NCI-H2107 (cell line): ENCODE data around the gene PLA2G4C.

Experiments used
- DNase-seq: peaks from one replicate; lab custom pipeline; 2025; lab: John Stamatoyannopoulos, UW

Gene PLA2G4C

DNA sequence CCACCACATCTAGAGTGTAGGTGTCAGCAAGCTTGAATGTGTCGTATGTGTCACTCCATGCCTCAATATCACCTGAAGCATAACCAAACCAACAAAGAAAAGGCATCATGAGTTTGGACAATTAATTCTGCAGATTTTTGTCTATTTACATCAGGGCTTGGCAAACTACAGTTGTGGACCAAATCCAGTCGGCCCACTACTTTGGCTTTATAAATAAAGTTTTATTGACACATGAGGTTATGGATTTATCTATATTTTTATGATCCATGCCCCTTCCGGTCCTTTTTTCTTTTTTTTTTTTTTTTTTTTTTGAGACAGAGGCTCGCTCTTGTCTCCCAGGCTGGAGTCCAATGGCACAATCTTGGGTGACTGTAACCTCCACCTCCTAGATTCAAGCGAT, 57.5 kb downstream of the PLA2G4C start:
- DNase-seq, result no peak

DNA sequence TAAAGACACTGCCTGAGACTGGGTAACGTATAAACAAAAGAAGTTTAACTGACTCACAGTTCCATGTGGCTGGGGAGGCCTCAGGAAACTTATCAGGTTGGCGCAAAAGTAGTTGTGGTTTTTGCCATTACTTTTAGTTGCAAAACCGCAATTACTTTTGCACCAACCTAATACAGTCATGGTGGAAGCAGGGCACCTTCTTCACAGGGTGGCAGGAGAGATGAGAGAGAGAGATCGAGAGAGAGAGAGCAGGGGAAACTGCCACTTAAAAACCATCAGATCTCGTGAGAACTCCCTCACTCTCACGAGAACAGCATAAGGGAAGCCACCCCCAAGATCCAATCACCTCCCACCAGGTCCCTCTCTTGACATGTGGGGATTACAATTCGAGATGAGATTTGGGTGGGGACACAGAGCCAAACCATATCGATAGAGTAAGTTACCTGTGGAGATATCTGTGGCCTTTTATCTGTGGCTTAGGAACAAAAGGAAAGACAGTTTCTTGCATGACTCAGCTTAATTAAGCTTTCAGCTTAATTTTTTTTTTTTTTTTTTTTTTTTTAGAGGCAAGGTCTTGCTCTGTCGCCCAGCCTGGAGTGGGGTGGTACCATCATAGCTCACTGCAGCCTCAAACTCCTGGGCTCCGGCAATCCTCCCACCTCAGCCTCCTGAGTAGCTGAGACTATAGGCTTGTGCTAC, 59.1 kb downstream of the PLA2G4C start:
- DNase-seq, result no peak

DNA sequence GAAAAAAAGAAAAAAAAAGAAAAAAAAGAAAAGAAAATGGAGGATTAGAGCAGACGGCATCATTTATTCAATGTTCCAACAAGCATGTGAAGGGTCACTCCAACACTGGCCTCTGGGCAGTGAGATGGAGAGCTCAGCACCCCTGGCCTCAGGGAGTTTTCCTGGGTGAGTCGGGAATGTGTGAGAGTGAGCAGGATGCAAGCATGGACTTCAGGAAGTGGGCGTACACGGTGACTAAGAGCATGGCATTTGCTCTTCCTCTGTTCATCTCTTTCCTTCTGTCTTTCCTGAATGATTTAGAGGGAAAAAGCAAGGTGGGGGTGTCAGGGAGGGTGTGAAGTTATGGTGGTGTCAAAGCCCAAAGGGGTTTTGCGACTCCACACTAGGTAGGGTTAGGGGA, 66.1 kb downstream of the PLA2G4C start:
- DNase-seq, result no peak

DNA sequence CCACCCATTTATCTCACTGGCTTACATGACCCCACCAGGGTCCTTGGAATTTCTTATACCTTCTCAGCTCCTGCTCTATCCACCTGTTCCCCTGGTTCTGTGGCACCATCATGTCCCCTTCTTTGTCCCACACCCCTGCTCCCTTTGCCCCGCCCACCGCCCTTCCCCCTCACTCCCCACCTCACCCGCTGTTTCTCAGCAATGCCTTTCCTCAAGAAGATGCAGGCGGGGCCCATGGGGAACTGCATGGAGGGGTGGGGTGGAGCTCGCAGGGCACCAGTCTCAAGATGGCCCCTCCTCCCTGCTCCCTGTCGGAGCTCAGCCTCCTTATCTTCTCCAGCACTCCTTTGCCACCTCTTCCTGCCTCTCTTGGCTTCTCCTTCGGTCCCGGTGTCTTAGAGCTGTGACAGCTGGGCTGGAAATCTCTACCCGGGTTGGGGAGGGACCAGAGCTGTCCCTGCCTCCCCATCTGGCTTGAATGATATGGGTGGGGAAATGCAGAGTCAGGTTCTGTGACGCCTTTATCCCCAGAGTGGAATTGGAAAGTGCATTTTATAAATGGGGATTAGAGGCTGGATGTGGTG, 66.8 kb downstream of the PLA2G4C start, which contains the start of gene CABP5:
TSS of gene CABP5 (minus strand) at position 405 of the 584 bp plus-strand sequence. CDS start at position 248, 157 bp downstream.
- no peak for DNase-seq

DNA sequence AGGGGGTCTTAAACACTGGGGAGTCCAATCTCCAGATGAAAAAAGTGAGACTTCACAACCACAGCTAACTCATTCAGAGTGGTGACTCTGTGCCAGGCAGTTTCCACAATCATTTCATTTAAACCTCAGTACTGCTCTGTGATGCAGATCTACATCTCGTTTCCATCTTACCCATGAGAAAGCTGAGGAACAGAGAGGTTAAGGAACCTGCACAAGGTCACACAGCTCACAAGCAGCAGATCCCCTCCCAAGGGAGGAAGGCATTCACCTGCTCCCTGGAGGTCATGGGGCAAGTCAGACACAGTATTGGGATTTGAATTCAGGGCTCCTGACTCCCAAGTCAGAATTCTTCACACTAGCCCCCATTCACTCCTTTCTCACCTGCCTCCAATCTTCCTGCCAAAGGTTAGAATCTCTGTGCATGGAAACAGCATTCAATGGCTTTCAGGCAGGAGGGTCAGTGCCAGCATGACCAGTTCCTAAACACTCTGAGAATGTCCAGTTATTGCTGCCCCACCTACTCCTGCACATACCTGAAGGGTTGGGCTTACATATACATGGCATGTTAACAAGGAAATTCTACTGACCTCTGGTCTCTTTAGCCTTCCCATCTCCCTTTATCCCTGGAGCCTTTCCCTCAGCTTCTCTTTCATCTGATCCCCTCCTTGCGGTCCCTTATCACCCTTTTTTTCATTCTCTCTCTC, 68.6 kb downstream of the PLA2G4C start:
- DNase-seq, result no peak

DNA sequence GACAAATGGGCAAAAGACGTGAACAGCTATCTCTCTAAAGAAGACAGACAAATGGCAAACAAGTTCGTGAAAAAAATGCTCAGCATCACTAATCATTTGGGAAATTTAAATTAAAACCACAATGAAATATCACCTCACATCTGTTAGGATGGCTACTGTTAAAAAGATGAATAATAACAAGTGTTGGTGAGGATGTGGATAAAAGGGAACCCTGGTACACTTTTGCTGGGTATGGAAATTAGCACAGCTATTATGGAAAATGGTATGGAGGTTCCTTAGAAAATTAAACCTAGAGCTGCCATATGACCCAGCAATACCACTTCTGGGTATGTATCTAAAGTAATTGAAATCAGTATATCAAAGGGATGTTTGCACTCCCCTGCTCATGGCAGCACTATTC, 73.9 kb downstream of the PLA2G4C start:
- no peak for DNase-seq

DNA sequence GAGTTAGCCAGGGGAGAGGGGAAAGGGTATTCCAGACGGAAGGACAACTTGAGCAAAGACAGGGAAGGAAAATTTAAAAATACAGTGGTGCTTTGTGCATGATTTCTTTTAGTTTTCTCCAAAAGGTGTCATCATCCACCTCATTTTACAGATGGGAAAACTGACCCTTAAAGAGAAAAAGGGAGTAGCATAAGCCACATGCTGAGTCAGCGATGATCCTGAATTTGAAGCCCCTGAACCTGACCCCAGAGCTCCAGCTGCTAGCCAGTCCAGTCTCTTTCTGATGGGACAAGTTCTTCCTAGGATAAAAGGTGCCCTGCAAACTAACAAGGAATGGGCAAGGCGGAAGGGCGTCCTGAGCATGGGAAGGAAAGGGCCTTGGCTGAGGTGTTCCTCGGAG, 77.0 kb downstream of the PLA2G4C start:
- no peak for DNase-seq

DNA sequence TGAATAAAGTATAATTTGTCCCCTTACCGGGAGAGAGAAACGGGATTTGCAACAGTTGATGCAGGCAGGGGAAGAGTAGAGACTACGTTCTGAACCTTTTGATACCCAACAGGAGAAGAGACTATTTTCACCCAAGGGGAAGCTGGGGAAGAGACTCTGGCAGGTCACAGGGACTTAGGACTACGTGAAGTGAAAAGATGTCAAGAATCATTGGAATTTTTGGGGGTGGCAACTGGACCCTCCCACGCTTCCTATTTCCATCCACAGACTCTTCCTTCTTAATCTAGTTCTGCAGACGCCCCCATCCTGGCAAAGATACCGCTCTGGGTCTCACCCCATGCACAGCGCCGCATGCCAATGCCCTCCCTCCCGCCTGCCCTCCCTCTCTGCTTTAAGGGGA, 80.5 kb downstream of the PLA2G4C start:
- DNase-seq, result no peak

DNA sequence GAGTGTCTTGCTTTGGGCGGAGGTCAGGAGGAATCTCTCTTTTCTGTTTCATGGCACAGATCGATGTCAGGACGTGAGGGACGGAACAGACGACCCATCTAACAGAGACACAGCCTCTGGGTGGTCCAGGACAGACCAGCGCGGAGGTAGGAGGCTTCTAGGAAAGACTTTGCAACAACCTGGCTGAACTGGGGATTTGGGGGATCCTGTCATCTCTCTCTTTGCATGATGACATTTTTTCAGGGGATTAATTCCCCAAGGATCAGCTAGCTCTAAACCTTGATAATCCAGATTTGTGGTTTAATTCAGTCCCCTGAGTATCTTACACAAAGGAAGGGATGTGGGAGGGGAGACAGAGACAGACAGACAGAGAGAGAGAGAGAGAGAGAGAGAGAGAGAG, 81.2 kb downstream of the PLA2G4C start:
- DNase-seq, result no peak

DNA sequence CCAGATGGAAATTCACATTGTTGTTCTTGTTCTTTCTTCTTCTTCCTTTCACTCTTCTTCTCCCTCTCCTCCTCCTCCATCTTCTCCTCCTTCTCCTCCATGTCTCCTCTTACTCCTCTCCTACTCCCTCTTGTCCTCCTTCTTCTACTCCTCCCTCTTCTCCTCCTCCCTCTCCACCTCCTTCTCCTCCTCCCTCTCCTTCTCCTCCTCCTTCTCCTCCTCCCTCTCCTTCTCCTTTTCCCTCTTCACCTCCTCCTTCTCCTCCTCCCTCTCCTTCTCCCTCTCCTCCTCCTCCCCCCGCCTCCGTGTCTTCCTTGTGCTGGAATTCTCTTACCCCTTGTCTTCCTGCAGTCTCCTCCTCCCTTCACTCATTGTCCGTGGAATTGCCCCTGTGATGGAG, 85.1 kb downstream of the PLA2G4C start:
- no peak for DNase-seq

DNA sequence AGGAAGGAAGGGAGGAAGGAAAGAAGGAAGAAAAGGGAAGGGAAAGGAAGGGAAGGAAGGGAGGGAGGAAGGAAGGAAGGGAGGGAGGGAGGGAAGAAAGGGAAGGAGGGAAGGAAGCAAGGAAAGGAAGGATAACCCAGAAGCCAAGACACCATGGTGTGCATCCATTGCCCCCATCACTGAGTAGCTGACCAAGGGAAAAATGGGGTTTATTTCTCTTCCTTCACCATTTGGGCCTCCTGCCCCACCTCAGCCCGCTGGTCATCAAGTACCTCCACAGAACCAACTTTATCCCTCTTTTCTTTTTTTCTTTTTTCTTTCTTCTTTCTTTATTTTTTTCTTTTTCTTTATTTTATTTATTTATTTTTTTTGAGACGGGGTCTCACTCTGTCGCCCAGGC, 87.1 kb downstream of the PLA2G4C start:
- no peak for DNase-seq

DNA sequence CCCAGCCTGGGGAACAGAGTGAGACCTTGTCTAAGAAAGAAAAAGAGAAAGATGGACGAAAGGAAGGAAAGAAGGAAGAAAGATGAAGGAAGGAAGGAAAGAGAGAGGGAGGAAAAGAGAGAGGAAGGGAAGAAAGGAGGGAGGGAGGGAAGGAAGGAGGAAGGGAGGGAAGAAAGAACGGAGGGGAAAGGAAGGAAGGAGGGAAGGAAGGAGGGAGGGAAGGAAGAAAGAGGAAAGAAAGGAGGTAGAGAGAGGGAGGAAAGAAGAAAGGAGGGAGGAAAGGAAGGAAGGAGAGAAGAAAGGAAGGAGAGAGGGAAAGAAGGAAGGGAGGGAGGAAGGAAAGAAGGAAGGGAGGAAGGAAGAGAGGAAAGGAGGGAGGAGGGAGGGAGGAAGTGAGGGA, 87.6 kb downstream of the PLA2G4C start:
- DNase-seq, result no peak

DNA sequence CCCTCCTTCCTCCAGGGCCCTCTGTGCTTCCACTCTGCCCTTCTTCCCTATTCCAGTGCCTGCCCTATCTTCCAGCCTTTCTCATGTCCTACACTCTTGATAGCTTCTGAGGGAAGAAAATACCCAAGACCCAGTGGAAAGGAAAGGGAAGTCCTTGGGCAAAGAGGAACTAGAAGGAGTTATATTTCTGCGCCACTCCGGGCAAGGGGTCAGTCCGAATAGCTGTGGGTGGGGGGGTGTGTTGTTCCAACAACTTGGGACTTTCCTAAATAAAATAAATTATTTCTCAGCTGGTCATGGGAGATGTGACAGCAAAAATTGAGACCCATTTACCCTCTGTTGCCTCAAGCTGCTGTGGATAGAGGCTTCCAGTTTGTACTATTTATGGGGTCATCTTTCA, 89.9 kb downstream of the PLA2G4C start:
- no peak for DNase-seq

DNA sequence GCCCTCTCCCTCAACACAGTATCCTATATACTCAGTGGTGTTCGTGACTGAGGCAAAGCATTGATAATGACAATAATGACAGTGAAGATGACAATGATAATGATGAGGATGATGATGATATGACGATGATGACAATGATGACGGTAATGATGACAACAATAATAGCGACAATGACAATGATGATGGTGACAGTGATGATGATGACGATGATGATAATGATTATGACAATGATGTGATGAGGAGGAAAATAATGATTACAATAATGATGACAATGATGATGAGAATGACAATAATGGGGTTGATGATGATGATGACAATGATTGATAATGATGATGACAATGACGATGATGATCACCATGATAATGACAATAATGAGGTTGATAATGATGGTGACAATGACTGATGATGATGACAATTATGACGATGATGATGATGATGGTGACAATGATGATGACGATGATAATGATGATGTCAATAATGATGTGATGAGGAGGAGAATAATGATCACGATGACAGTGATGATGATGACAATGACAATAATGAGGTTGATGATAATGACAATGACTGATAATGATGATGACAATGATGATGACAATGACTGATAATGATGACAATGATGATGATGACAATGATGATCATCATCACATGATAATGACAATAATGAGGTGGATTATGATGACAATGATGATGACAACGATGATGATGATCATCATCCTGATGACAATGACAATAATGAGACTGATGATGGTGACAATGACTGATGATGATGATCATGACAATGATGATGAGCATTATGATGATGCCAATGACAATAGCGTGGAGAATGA, 99.5 kb downstream of the PLA2G4C start:
- DNase-seq, result no peak

DNA sequence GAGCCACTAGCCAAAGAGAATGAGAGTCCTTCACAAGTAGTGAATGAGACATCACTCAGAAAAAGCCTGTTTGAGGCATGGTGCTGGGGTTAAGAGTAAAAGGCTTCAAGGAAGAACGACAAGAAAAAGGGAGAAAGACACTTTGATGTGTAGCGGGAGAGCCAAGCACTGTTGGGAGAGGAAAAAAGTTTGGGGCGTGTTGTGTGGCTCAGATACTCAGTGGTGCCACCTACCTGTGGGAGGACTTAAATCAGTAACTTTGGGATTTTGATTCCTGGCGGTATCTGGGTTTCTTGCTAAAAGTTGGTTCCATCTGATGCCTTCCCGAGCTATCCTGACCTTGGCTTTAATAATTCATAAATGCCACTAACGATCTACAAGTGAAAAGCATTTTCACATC, 103.9 kb downstream of the PLA2G4C start:
- no peak for DNase-seq

DNA sequence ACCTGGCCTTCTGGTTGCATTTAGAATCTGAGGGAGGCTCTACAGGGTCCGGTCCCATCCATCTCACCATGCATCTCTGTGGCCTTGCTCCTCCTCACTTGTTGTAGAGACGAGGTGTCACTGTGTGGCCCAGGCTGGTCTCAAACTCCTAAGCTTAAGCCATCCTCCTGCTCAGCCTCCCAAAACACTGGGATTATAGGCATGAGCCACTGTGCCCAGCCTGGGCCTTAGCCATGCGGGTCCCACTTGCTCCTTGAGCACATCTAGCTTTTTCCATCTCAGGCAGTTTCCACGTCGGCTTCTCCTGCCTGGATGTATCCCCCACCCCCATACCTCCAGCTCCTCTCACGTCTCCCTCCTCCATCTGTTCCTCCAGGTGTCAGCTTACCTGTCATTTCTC, 106.4 kb downstream of the PLA2G4C start:
- no peak for DNase-seq

DNA sequence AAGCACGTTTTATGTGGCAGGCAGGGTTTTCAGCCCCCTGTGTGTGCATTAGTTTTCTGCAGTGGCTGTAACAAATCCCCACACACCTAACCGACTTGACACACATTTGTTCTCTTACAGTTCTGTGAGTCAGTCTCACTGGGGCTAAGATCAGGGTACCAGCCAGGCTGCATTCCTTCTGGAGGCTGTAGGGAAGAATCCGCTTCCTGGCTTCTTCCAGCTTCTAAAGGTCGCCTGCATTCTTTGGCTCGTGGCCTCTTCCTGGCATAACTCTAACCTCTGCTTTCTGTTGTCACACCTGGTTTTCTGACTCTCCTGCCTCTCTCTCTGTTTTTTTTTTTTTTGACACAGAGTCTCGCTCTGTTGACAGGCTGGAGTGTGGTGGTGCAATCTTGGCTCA, 109.8 kb downstream of the PLA2G4C start:
- DNase-seq, result no peak

DNA sequence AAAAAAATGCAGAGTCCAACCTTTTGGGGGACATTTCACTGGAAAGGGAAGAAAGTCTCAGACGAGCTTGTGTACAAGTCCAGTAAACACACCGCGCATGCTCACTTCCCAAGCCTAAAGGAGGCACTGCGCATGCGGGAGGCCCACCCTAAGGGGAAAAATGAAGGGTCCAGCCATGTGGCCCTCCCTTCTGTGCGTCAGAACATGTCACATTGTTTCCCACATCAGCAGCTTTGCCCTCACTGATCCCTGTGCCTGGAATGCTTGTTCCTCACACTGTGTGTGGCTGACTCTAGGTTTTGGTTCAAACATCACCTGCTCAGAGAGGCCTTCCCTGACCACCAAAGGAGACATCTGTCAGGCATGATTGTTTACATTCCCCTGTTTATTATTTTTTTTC, 111.8 kb downstream of the PLA2G4C start:
- DNase-seq, result no peak
